Mesothelial cell of epicardium (in vitro differentiated cells): ENCODE data around the gene CROCC. TPM values are rescaled to one million over a fixed set of nuclear protein-coding genes. Genes with fewer than 3 reads are reported as not detected.
"Not testable (repeated sequence)": the region's sequence is repeated elsewhere in the genome, so short reads cannot be mapped to it uniquely, and the experiment has no call there.

ENCODE experiments used
- DNase-seq, 2 experiments: peaks; one replicate each; pipeline ENCODE4 v3.0.0; 2021; ENCODE audit warnings: low spot score in 2 of 2; ENCODE audit not compliant: unreplicated experiment in 2 of 2
- H3K27ac Mint-ChIP-seq: 2 replicates; pipeline ENCODE4 v1.8.0; 2021; ENCODE audit warnings: mixed read lengths
- H3K27me3 Mint-ChIP-seq: 2 replicates; pipeline ENCODE4 v1.8.0; 2021; ENCODE audit warnings: low read depth, mixed read lengths
- H3K36me3 Mint-ChIP-seq: 2 replicates; pipeline ENCODE4 v1.8.0; 2021; ENCODE audit warnings: mixed read lengths
- H3K4me1 Mint-ChIP-seq: 2 replicates; pipeline ENCODE4 v1.8.0; 2021; ENCODE audit warnings: mixed read lengths
- H3K4me3 Mint-ChIP-seq: 2 replicates; pipeline ENCODE4 v1.8.0; 2021; ENCODE audit warnings: mild to moderate bottlenecking, moderate library complexity, mixed read lengths
- H3K9me3 Mint-ChIP-seq: 2 replicates; pipeline ENCODE4 v1.8.0; 2021; ENCODE audit warnings: mixed read lengths
- total RNA-seq: library from RNA; stranded (reverse); gene quantifications from 3 replicates; pipeline ENCODE4 v1.2.1, GENCODE V29; 2021
- TF ChIP-seq, protein P1 (sequence below): fragments of 200-600 bp; sonication (generic); IDR thresholded peaks from one replicate; pipeline ENCODE4 v1.5.0; 2021; ENCODE audit warnings: antibody characterized with exemption; ENCODE audit not compliant: unreplicated experiment

Gene CROCC
- total RNA-seq, 1 donor from 2014 or later: 86.4 TPM

DNA sequence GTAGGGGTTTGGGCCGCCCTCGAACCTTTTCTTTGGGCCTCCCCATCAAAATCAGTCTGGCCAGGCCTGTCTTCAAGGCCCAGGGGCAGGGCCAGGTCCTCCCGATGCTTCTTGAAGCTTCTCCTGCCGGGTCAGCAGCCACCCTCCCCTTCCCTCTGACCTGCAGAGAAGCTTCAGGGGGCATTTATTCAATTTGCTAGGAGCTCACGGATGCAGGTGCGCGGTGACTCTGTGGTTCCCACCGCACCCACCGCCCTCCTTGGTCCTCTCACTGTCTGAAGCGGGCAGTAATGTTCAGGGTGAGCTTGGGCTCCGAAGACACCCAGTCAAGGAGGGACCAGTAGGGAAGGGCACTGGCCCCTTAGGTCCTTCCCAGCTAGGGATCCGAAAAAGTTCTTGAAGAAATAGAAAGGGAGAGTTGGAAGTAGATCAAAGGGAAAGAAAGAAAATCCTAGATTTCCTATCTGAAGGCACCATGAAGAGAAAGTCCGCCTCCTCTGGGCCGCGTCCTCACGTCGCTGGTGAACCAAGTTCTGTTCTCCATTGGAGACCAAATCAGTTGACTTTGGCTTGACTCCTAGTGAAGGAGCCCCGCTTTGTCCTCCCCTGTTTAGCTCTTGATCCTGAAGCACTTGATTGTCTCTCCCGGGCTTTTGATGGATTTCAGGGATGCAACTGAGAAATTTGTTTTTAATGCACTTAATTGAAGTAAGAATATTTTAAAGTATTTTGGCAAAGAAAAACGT lies 34.7 kb upstream of the CROCC start:
- H3K27me3 Mint-ChIP-seq: peaks cover 8% of the 10 kb centered on the region
- no peaks in the 10 kb centered on the region for H3K9me3 Mint-ChIP-seq
- no peak overlapping the region for H3K4me3 Mint-ChIP-seq
- no peak for DNase-seq
- peaks cover 5% of the 10 kb centered on the region for H3K4me1 Mint-ChIP-seq
- TF ChIP-seq, protein P1, sequence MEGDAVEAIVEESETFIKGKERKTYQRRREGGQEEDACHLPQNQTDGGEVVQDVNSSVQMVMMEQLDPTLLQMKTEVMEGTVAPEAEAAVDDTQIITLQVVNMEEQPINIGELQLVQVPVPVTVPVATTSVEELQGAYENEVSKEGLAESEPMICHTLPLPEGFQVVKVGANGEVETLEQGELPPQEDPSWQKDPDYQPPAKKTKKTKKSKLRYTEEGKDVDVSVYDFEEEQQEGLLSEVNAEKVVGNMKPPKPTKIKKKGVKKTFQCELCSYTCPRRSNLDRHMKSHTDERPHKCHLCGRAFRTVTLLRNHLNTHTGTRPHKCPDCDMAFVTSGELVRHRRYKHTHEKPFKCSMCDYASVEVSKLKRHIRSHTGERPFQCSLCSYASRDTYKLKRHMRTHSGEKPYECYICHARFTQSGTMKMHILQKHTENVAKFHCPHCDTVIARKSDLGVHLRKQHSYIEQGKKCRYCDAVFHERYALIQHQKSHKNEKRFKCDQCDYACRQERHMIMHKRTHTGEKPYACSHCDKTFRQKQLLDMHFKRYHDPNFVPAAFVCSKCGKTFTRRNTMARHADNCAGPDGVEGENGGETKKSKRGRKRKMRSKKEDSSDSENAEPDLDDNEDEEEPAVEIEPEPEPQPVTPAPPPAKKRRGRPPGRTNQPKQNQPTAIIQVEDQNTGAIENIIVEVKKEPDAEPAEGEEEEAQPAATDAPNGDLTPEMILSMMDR: no peak
- H3K36me3 Mint-ChIP-seq: no peaks in the 10 kb centered on the region
- H3K27ac Mint-ChIP-seq: no peak overlapping the region

GRCh38 chr1:16888860-16889816 lies 32.6 kb upstream of the CROCC start:
- Mint-ChIP-seq H3K9me3 (no peaks in the 10 kb centered on the region), H3K4me1 (peaks cover 5% of the 10 kb centered on the region)
- DNase-seq: peak; percentile 48 to 74

GRCh38 chr1:16890539-16891021 lies 31.2 kb upstream of the CROCC start:
- not testable (repeated sequence) for H3K9me3 Mint-ChIP-seq, H3K4me3 Mint-ChIP-seq, DNase-seq, H3K36me3 Mint-ChIP-seq, H3K4me1 Mint-ChIP-seq, H3K27me3 Mint-ChIP-seq
- H3K27ac Mint-ChIP-seq: peak overlapping the region; percentile 39

More at GRCh38 chr1:16888860-16889816, 32.6 kb upstream of the CROCC start:
- TF ChIP-seq, protein P1: no peak
- Mint-ChIP-seq H3K27ac (peak overlapping the region; percentile 93), H3K4me3 (peak overlapping the region; percentile 74), H3K27me3 (peaks cover 6% of the 10 kb centered on the region), H3K36me3 (no peaks in the 10 kb centered on the region)

DNA sequence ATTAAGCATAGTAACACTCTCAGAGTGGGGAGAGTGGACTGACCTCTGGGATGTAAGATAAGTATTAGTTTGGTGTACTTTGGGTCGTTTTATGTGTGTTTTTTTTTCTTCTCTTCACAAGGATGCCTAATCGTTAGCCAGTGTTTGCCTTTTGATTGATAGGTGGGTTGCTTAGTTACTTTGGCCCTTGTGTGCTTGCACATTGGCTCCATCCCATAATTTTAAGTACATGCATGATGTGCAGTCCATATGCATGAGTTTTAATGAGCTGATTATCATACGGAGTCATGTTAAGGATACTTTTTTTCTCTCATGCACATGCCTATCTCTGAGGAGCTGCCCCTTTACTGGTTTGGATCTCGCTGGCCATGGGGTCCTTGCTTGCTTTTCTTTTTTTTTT lies 30.7 kb upstream of the CROCC start:
- peak overlapping the region; percentile 43 for H3K27ac Mint-ChIP-seq
- not testable (repeated sequence) for H3K27me3 Mint-ChIP-seq, H3K4me1 Mint-ChIP-seq, H3K4me3 Mint-ChIP-seq, H3K9me3 Mint-ChIP-seq, DNase-seq, H3K36me3 Mint-ChIP-seq

GRCh38 chr1:16892978-16893525 lies 28.7 kb upstream of the CROCC start:
- H3K27ac Mint-ChIP-seq, DNase-seq, H3K9me3 Mint-ChIP-seq, H3K36me3 Mint-ChIP-seq, H3K4me3 Mint-ChIP-seq, H3K27me3 Mint-ChIP-seq: not testable (repeated sequence)
- peaks cover 24% of the 10 kb centered on the region for H3K4me1 Mint-ChIP-seq

DNA sequence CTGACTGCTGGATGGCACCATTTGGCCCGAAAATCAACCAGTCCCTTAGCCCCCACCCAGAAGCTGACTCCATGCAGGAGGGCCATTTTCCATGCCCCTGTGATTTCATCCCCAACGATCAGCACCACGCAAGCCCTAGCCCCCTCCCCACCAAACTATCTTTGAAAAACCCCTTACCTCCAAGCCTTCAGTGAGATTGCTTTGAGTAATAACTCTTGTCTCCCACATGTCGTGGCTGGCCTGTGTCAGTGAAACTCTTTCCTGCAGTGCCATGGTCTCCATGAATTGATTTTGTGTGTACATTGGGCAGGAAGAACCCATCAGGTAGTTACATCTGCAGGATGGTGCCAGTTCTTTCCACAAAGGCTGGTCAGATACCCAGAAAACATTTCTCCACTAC lies 27.9 kb upstream of the CROCC start:
- H3K36me3 Mint-ChIP-seq, H3K9me3 Mint-ChIP-seq, DNase-seq, H3K27me3 Mint-ChIP-seq, H3K4me3 Mint-ChIP-seq, H3K27ac Mint-ChIP-seq: not testable (repeated sequence)
- H3K4me1 Mint-ChIP-seq: peaks cover 27% of the 10 kb centered on the region

DNA sequence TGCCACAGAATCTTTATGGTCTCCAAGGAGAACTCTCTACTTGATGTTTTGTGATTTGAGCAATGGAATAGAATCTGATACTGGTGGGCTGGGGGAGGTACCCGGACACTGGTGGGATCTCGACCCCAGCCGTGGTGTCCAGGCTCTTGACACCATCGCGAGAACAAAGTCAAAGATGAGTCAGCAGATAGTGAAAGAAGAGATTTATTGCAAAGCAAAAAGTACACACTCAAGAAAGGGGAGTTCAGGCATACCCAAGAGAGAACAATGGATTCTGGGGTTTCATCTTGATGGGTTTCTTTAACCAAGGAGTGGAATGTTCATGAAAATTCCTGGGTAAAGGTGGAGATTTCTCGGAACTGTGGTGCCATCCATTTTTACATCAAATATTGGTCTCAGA lies 27.4 kb upstream of the CROCC start:
- not testable (repeated sequence) for H3K9me3 Mint-ChIP-seq, DNase-seq, H3K27me3 Mint-ChIP-seq, H3K36me3 Mint-ChIP-seq
- H3K4me3 Mint-ChIP-seq: peak overlapping the region; percentile 51
- peak overlapping the region; percentile 85 for H3K27ac Mint-ChIP-seq
- H3K4me1 Mint-ChIP-seq: peaks cover 27% of the 10 kb centered on the region

GRCh38 chr1:16895233-16895597 lies 26.5 kb upstream of the CROCC start:
- not testable (repeated sequence) for H3K27me3 Mint-ChIP-seq, H3K36me3 Mint-ChIP-seq, H3K9me3 Mint-ChIP-seq, DNase-seq
- Mint-ChIP-seq H3K4me1 (peaks cover 25% of the 10 kb centered on the region), H3K4me3 (peak overlapping the region; percentile 74), H3K27ac (peak overlapping the region; percentile 100)

DNA sequence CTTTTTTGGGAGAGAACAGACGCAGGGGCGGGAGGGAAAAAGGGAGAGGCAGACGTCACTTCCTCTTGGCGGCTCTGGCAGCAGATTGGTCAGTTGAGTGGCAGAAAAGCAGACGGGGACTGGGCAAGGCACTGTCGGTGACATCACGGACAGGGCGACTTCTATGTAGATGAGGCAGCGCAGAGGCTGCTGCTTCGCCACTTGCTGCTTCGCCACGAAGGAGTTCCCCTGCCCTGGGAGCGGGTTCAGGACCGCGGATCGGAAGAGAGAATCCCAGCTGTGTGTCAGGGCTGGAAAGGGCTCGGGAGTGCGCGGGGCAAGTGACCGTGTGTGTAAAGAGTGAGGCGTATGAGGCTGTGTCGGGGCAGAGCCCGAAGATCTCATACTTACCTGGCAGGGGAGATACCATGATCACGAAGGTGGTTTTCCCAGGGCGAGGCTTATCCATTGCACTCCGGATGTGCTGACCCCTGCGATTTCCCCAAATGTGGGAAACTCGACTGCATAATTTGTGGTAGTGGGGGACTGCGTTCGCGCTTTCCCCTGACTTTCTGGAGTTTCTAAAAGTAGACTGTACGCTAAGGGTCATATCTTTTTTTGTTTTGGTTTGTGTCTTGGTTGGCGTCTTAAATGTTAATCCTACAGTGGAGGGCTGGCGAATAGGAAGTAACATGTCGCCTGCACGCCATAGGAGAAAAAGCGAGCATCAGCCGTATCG lies 26.0 kb upstream of the CROCC start, which contains the start of gene RNU1-2:
Gene RNU1-2 (plus strand): TSS at position 383 of the 718 bp plus-strand sequence.
- H3K27me3 Mint-ChIP-seq, H3K9me3 Mint-ChIP-seq, H3K36me3 Mint-ChIP-seq: not testable (repeated sequence)
- peaks cover 27% of the 10 kb centered on the region for H3K4me1 Mint-ChIP-seq
- DNase-seq: peak; percentile 68 to 85
- H3K4me3 Mint-ChIP-seq: peak within 1 kb of the TSS; percentile 74
- peak within 1 kb of the TSS; percentile 100 for H3K27ac Mint-ChIP-seq

DNA sequence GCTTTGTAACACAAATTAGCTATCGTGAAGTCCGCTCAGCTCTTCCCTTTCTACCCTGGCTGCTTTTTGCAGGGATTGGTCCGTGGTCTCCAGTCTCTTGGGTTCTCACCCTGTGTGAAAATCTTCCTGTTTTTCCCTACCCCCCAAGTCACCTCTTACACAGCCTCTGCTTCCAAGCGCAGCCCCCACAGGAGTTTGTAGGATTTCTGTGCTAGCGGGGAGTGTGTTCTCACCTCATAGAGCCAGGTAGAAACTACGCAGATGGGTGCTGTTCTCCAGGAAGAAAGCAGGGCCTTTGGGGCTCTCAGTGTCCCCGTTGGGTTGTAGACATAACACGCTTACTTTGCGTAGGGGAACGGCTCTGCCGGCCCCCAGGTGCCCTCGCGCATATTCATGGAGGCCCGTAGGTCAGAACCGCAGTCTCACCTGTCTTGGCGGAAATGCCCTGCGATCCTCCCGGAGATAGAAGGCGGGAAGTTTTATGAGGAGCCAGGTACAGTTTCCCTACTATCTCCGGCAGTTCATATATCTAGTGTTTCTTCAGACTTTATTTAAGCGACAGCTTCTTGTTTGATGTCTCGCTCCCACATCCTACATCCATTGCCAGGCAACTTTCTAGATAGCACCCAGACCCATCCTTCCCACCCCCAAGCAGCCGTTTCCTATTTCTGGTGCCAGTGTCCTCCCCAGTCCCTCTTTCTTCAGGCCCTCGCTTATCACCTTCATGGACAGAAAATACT lies 25.2 kb upstream of the CROCC start:
- peak in 1 of 2 experiments; percentile 69 for DNase-seq
- H3K4me3 Mint-ChIP-seq: peak overlapping the region; percentile 74
- peak overlapping the region; percentile 100 for H3K27ac Mint-ChIP-seq
- H3K9me3 Mint-ChIP-seq, H3K36me3 Mint-ChIP-seq, H3K27me3 Mint-ChIP-seq: not testable (repeated sequence)
- peaks cover 29% of the 10 kb centered on the region for H3K4me1 Mint-ChIP-seq
